Left lobe of liver (tissue), 2 donors: ENCODE data around the gene ADAT3. TPM values are rescaled to one million over a fixed set of nuclear protein-coding genes. Genes with fewer than 3 reads are reported as not detected.
A peak's percentile ranks its signal among the peaks of the same experiment; 100 is the strongest.

Experiments
- ATAC-seq: fragments of 200-7000 bp; cut with Tn5 transposase; one replicate; pipeline ENCODE4 v1.9.1; 2020; ENCODE audit warnings: mild to moderate bottlenecking, moderate library complexity
- DNase-seq: peaks from one replicate; pipeline ENCODE4 v3.0.0-alpha.2; 2020; ENCODE audit warnings: low spot score
- total RNA-seq: library from RNA; stranded (reverse); gene quantifications from one replicate; pipeline ENCODE4 v1.2.1, GENCODE V29; 2021
- donor health status: DM: no; HTN: no; CAD: no; lungs with moderate emphysema.
- donor health status: DM: no; HTN: yes; CAD: no.

ADAT3 gene
- total RNA-seq, 1 donor from 2014 or later = 4.5 TPM

DNA sequence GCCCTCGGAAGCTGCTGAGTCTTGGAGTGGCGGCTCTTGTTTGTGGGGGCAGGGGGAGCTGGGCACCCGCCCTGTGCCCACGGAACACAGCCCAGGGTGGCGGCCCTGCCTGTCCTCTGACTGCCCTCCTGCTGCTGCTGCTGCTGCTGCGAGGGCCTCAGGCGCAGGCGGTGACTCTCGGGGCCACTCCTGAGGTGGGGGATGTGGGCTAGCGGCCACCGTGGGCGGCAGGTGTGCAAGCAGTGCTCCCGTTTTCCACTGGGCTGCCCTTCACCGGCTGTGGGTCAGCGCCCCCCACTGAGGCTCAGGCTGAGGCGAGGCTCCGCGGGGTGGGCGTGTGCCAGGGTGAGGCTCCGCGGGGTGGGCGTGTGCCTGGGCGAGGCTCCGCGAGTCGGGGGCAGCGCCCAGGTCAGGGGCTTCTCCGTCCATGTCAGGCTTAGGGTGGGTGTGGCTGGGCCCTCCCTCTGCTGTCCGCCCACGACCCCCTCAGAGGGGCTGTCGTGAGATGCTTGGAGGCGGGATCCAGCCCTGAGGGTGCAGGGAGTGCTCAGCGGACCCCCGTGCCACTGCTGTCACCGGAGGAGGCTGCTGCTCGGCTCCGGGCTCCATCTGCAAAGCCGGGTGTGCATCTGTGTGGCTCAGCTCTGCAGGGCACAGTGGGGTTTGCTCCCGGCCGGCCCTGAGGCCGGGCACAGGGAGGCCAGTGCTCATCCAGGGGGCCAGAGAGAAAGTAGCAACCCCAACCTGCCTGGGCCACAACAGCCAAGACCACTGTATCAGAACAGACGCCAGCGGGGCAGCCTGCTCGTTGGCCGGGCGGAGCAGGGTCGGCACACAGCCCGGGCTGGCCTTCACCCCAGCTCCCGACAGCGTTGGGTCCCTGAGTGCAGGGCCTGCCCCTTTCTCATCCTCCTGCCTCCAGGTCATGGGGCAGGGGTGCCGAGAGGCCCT, 50.2 kb downstream of the ADAT3 start:
- DNase-seq = no peak

GRCh38 chr19:1956122-1956494, 50.9 kb downstream of the ADAT3 start:
- DNase-seq (no peak), ATAC-seq (no peak)

More for the DNA sequence above, 50.2 kb downstream of the ADAT3 start:
- ATAC-seq = no peak

DNA sequence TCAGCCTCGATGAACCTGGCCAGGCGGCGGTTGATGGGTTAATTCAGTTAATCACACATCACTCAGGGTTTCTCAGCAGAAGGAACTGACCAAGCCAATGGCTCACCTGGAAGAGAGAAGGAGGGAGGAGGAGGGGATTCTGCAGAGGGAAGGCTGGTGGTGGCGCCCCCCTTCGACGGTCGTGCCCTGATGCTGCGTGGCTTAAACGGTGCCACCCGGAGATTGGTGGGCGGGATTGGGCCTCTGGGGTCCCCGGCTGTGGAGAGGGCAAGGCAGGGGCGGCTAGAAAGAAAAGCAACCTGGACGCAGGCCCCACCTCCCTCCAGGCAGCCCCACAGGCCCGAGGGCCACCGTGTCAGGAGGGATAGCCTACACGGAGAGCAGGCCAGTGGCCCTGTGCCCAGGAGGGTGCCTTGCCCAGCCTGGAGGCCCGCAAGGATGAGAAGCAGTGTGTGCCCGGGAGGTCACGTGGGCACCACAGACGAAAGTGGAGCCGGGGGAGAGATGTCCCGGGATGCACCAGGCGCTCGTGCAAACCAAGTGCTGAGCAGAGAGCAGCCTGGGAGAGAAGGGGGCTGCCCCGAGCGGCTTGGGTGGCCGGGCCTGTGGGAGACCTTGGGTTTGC, 51.8 kb downstream of the ADAT3 start:
- ATAC-seq = no peak
- no peak for DNase-seq

GRCh38 chr19:1957562-1958248, 52.5 kb downstream of the ADAT3 start:
- ATAC-seq = no peak
- no peak for DNase-seq

- ATAC-seq (peak; percentile 36), DNase-seq (no peak)
These were observed 54.9 kb downstream of the ADAT3 start for GRCh38 chr19:1959928-1960589.

- no peak for DNase-seq
- ATAC-seq = peak; percentile 20
These were observed 56.0 kb downstream of the ADAT3 start for GRCh38 chr19:1961000-1961883.

DNA sequence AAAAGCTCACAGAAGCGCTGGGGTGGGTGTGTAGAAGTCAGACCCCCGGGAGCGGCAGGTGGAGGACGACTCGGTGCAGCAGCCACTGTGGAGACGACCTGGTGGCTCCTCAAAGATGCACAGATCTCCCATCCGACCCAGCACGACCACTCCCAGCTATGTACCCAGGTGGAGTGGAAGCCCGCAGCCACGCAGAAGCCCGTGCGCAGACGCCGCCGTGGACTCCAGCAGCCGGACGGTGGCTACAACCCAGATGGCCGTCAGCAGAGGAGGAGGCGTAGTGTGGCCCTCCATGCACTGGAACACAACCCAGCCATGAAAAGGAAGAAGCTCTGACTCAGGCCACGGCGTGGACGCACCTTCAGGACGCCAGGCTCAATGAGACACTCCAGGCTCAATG, 57.5 kb downstream of the ADAT3 start:
- DNase-seq (no peak), ATAC-seq (no peak)

Other genes starting within 250 kb of the ADAT3 start
- 0.03 TPM for gene ONECUT3, start 151.9 kb upstream of the ADAT3 start, total RNA-seq
- gene ATP8B3, start 93.1 kb upstream of the ADAT3 start, total RNA-seq = 1.4 TPM
- 19.3 TPM for gene REXO1, start 56.9 kb upstream of the ADAT3 start, total RNA-seq
- 11.9 TPM for gene KLF16, start 41.8 kb upstream of the ADAT3 start, total RNA-seq
- 29.4 TPM for gene ABHD17A, start 19.9 kb upstream of the ADAT3 start, total RNA-seq
- 23.9 TPM for gene SCAMP4, start within 50 bp of the ADAT3 start, total RNA-seq
- gene CSNK1G2, start 35.8 kb downstream of the ADAT3 start, total RNA-seq = 21.8 TPM
- 25.9 TPM for gene BTBD2, start 110.3 kb downstream of the ADAT3 start, total RNA-seq
- 149 TPM for gene MKNK2, start 145.8 kb downstream of the ADAT3 start, total RNA-seq
- 11.2 TPM for gene MOB3A, start 190.9 kb downstream of the ADAT3 start, total RNA-seq
- 5.2 TPM for gene IZUMO4, start 191.5 kb downstream of the ADAT3 start, total RNA-seq
- 63.4 TPM for gene AP3D1, start 246.2 kb downstream of the ADAT3 start, total RNA-seq